GDM1 (cell line): ENCODE results near the gene FMNL1.
A peak's percentile ranks its signal among the peaks of the same experiment; 100 is the strongest.
"Not testable (repeated sequence)": the region's sequence is repeated elsewhere in the genome, so short reads cannot be mapped to it uniquely, and the experiment has no call there.

Experiments used
- DNase-seq: peaks from one replicate; lab custom pipeline; 2025; lab: John Stamatoyannopoulos, UW

Gene FMNL1, protein sequence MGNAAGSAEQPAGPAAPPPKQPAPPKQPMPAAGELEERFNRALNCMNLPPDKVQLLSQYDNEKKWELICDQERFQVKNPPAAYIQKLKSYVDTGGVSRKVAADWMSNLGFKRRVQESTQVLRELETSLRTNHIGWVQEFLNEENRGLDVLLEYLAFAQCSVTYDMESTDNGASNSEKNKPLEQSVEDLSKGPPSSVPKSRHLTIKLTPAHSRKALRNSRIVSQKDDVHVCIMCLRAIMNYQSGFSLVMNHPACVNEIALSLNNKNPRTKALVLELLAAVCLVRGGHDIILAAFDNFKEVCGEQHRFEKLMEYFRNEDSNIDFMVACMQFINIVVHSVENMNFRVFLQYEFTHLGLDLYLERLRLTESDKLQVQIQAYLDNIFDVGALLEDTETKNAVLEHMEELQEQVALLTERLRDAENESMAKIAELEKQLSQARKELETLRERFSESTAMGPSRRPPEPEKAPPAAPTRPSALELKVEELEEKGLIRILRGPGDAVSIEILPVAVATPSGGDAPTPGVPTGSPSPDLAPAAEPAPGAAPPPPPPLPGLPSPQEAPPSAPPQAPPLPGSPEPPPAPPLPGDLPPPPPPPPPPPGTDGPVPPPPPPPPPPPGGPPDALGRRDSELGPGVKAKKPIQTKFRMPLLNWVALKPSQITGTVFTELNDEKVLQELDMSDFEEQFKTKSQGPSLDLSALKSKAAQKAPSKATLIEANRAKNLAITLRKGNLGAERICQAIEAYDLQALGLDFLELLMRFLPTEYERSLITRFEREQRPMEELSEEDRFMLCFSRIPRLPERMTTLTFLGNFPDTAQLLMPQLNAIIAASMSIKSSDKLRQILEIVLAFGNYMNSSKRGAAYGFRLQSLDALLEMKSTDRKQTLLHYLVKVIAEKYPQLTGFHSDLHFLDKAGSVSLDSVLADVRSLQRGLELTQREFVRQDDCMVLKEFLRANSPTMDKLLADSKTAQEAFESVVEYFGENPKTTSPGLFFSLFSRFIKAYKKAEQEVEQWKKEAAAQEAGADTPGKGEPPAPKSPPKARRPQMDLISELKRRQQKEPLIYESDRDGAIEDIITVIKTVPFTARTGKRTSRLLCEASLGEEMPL

DNA sequence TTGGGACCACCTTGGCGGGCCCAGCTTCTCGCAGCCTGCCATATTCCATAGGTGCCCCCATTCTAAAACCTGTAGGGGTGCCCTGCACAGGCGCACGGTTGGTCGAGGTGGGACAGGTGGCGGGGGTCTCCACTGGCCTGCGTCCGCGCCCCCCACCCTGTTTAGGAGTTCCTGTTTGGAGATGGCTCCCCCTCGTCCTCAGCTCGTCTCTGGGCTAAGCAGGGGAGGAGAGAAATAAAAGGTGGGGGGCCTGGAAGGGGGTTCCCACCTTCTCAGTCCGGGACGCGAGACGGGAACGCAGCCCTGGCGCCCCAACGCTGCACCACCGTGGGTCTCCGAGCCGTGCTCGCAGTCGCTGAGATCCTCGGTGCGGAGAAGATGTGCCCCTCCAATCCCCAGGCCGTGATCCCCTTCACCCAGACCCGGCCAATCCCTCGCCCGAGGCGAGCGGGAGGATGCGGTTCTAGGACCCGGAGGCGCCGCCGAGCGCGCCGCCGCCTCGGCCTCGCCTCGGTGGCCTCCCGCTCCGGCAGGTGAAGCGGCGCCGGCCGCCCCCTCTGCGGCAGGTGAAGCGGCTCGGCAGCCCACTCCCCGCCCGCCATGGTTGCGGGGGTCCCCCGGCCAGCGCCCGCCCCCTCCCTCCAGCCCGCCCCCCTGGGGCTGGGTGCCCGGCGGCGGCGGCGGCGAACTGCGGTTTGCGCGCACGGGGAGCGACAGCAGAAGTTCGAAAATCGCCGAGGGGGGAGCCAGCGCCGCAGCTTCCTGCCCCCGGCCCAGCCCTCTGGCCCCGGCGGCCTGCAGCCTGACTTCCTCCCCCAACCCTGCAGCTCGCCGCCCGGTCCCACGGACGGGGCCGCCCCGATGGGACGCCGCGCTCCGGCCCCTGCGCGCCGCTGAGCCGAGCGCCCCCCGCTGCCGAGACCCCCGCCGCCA lies at the start of gene FMNL1:
Gene FMNL1, plus strand, starts transcription at position 805 of the 933 bp plus-strand sequence. CDS start 240 bp downstream, outside the sequence.
- peak; percentile 69 for DNase-seq

DNA sequence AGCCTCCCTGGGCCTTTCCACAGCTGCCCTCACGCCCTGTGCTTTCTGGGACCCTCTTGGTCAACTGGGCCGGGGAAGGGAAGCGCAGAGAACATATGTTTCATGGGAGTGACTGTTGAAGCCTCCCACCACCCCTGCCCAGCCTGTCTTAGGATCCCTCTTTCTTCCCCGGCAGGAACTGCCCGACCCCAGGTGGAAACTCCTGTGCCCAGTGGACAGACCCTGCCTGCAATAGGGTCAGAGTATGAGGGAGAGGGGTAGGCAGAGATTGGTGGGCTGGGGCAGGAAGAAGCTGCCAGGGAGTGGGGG lies 49.5 kb upstream of the FMNL1 start:
- DNase-seq, result no peak

DNA sequence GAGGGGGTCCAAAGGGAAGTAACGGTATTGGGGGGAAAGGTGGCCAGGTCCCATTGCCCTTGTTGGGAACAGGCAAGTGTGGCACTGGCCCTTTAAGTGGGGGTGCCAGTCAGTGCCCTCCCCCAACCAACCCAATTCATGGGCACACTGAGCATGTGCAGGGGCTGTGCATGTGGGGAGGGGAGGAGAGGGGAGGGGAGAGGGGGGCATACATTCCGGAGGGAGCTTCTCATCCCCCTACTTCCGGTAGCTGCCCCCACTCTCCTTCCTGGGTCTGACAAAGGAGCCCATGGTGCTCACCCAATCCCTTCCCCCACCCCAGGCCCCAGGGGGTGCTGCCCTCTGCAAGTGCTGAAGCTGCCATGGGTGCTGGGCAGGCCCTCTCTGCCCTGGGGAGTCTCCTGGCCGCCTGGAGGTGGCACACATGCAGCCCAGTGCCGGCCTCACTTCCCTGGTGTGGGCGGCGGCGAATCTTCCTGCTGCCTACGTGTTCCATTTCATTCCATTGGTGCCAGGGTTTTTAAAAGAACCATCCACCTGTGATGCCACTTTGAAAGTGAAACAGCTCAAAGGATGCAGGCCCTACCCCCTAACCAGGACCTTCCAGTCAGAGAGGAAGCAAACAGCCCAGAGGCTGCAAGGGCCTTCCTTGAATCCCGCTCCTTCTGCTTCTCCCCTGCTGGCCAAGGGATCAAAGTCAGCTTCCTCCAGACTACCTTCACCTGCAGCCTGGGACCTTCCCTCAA lies 49.0 kb upstream of the FMNL1 start:
- DNase-seq, result peak; percentile 69

DNA sequence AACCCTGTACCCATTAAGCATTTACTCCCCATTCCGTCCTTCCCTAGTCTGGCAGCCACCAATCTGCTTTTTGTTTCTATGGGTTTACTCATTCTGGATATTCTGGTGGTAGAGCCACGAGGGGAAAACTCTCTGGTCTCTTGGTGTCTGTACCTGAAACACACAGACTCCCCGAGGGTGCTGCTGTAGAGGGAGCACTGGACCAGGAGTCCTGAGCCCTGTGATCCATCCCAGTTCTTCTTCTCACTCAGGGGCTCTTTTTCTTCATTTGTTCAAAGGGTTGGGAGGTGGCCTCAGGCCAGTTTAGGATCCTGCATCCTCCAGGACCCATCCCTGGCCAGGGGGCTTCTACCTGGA lies 45.9 kb upstream of the FMNL1 start:
- DNase-seq, result no peak

DNA sequence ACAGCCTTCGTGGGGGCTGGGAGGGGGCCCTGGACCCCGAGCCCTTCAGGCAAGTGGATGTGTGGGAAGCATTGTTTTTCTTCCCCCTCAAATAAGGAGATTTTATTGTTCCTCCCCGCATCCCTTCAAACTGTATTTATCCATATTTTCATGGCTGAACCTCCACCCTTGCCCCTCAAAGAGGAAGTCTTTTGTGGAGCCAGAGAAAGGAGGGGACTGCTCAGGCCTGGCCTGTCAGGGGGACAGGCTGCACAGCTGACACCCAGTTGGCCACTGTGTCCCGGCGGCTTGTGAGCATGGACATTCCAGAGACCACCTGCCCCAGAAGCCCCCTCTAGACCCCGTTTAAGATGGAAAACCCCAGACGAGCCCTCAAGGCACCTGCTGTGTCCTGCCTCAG lies 44.1 kb upstream of the FMNL1 start:
- DNase-seq, result no peak

DNA sequence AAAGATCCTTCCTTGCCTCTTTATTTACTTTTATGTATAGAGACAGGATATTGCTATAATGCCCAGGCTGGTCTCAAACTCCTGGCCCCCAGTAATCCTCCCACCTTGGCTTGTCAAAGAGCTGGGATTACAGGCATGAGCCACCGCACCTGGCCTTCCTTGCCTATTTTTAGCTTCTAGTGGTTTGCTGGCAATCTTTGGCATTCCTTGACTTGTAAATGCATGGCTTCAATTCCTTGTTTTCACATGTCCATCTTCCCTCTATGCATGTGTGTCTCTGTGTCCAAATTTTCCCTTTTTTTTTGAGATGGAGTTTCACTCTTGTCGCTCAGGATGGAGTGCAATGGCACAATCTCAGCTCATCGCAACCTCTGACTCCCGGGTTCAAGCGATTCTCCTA lies 37.5 kb upstream of the FMNL1 start:
- DNase-seq, result no peak

DNA sequence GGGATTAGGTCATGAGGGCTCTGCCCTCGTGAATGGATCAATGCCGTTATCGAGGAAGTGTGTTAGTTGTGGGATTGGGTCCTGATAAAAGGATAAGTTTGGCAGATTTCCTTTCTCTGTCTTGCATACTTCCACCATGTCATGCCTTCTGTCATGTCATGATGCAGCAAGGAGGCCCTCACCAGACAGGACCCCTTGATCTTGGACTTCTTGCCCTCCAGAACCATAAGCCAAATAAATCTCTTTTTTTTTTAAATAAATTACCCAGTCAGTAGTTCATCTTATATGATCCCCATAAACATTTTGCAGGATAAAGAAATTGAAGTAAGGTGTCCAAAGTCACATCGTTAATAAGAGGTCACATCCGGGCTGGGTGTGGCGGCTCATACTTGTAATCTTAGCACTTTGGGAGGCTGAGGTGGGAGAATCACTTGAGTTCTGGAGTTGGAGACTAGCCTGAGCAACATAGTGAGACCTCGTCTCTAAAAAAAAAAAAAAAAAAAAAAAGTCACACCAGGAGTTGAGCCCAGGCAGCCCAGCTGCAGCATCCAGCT lies 34.8 kb upstream of the FMNL1 start:
- no peak for DNase-seq

DNA sequence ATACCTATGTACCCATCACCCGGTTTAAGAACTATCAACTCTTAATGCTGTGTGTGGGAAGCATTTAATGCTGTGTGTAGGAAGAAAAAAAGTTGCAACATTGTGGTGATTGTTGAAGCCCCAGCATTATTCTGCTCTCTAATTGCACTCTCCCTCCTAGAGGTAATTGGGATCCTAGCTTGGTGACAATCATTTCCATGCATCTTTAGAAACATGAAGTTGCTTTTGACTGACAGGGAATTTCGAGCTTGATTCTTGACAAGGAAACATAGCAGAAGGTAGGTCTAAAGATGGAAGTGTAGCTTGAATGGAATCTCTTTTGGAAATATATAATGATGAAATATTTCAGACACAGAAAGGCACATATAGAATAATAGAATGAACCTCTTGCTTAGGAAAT lies 32.7 kb upstream of the FMNL1 start:
- no peak for DNase-seq

DNA sequence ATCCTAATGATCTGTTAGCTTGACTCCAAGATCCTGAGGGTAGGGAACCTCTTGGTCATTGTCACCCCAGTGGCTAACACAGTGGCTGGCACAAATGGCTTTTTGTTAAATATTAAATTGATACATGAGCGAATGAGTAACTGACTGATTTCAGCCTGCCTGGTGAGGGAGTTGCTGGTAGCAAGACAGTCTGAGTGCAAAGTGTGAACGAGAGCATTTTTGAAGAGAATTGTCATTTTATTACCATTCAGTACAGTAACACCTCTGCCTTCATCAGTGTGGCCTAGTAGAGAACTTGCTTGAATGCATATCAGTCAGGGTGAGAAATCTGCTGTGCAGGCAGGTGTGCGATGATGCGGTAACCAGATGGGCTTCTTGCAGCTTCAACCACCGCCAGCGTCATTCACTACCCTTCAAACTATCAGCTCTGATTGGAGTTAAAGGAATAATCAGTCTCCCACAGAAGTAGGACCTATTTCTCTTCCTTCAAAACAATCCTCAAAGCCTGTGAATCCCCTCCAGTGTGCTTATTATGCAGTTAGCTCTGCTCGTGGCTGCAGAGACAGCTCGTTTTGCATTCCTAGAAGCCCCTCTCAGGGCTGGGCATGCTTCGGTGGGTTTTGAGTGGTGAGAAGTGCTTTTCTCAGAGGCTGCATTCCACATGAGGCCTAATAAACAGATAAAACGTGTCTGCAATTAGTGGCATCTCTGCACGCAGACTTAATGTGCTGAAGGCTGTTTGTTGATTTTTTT lies 31.0 kb upstream of the FMNL1 start:
- DNase-seq, result no peak

DNA sequence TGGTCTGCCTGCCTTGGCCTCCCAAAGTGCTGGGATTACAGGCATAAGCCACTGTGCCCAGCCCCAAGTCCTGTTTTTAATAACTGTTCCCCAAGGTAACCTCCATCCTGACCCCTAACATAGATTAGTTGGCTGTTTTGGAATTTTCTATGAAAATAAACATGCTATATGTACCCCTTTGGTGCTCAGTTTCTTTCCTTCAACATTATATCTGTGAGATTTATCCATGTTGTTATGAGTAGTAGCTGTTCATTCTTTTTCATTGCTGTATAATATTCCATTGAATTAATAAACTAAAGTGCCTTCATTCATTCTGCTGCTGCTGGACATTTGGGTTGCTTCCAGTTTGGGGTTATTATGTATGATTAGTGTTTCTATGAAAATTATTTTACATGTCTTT lies 26.3 kb upstream of the FMNL1 start:
- DNase-seq, result no peak

DNA sequence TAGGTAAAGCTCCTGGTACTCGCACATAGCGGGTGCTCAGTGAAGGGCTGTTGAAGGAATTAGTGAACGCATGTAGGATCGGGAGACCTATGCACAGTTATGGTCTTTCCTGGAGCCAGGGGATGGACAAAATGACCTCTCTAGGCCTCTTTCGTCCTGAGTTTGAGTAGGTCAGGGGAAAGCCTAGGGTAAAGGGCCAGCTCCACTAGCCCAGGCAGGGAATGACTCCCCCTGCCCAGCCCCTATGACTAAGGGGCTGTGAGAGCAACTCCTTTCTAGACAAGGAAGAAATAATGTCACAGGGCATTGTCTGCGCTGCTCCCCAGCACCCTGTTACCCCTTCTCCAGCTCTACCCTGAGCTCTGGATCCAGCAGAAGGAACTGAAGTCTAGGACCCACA lies 24.6 kb upstream of the FMNL1 start:
- no peak for DNase-seq

DNA sequence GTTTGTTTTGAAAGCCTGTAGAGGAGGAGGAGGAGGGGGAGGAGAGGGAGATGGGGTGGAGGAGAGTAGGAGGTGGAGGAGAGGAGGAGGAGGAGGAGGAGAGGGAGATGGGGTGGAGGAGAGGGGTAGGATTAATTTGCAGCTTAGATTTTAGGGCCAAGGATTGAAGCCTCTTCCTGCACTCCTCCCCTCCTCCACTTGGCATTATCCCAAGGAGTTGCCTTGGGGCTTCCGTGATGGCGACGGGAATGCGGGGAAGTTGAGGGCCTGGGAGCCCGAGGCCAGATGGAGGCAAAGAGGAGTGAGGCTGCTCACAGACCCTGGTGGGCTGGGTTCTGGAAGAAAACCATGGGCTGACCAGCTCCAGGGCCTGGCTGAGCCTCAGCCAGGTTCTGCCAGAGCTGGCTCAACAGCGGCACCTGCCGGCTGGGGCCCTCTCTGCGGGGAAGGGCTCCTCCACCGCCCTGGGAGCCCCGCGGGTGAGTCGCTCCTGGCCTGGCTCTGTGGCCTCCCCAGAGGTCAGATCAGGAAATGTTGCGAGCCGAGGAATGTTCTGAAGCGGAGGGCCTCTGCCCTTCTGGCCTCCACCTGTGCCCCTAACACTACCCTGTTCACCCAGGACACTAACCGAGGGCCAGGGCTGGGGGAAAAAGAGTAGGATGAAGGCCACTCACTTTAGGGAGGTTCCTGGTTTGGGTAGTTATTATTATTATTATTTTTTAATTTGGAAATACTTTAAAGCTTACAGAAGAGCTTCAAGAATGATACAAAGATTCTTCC lies 23.9 kb upstream of the FMNL1 start:
- peak; percentile 81 for DNase-seq

DNA sequence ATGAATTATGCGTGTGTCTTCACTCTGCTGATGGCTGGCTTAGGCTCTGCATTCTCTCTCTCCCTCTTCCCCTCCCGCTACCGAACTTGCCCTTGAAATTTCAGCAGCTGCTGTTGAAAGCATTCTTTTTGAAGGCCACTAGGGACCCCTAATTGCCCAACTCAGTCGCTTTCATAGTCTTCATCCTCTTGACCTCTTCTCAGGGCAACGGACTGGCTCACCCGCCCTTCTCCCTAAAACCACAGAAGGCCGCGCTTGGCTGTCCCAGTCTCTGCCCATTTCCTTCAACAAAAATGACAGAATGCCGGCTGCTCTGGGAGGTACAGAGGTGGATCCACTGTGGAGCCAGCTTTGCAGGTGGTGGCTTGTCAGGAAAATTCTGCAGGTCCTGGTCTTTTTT lies 21.0 kb upstream of the FMNL1 start:
- no peak for DNase-seq

DNA sequence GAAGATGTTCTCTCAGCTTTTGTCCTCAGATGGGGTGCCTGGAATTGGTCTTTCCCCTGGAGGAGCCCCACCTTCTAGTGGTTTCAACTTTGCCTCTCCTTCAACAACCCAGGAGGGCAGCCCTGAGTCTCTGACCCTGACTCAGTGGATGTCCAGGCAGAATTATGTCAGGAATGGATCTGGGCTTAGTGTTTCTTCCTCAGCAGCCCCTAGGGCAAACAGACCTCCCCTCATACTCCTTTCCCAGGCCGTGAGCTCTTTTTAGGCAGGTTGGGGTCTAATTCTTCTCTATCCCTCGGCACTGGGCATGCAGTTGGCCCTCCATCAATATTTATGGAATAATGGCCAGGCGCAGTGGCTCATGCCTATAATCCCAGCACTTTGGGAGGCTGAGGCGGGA lies 20.2 kb upstream of the FMNL1 start:
- DNase-seq, result no peak

DNA sequence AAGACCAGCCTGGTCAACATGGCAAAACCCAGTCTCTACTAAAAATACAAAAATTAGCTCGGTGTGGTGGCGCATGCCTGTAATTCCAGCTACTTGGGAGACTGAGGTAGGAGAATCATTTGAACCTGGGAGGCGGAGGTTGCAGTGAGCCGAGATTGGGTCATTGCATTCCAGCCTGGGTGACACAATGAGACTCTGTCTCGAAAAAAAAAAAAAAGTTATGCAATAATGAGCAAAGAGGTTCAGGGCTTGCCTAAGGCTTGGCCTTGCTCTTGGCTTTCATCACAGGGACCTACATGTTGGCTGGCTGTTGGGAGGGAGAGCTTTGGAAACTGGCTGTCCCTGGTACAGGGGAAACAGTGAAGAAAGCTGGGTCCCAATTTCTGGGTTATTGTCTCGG lies 19.8 kb upstream of the FMNL1 start:
- DNase-seq, result not testable (repeated sequence)

DNA sequence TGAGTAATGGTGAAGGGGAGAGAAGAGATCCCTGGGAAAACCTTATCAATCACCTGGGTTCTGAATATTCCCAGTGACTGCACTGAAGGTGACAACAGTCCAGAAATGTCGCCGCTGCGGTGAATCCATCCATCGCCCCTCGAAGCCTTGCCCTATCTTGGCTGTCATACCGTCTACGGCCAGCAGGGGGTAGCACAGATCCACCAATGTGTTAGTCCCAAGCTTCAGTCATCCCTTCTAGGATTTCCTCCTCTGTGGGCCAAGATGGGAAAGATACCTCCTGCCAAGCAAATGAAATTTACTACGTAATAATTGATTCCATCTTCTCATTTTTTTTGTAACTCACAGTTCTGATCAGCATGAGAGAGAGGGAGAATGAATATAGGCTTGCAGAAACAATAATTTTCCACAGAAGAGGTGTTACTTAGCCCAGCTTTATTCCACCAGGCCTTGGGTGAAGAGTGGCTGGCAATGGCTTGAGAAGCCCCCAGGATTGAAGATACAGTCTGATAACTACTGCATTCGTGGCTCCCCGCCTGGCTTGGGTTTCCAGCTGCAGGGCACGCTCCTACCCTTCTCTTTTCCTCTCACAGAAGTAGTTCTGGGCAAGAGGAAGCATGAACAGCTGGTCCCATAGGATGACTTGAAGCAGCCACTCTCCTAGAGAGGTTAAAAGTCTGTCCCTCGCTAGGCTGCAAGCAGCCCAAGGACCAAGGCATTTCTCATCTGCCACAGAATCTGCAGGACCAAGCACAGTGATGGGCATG lies 2.6 kb upstream of the FMNL1 start:
- peak; percentile 50 for DNase-seq

DNA sequence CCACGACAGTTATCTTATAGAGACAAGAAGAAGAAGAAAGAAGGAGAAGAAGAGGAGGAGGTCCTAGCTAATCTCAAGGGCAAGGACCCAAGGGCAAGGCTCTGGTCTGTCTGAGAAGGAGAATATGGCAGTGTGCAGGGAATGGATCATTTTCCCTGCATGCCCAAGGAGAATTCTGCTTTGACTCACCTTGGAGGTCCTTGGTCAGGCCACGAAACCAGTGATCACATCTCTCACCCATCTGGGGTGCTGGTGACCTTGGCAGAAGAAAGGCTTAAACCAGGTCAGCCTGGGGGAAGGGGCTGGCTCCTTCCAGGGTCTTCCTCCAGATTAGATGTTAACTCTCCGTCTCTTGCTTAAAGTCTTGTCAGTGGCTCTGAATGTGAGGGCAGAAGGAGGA lies 1.6 kb upstream of the FMNL1 start:
- DNase-seq, result no peak

DNA sequence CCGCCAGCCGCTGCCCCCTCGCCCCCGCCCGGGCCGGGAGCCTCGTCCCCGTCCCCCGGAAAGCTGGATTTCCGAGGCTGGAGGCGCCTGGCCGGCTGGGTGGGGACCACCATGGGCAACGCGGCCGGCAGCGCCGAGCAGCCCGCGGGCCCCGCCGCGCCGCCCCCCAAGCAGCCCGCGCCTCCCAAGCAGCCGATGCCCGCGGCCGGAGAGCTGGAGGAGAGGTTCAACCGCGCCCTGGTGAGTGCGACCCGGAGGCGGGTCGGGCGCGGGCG lies 266 bp downstream of the FMNL1 start:
- DNase-seq, result no peak
